ENCODE data around the gene PRKAR1A.
"Not testable (repeated sequence)": the region's sequence is repeated elsewhere in the genome, so short reads cannot be mapped to it uniquely, and the experiment has no call there.

PRKAR1A gene

GRCh38 chr17:68518063-68518815, 6.0 kb downstream of the PRKAR1A start:
- no peak overlapping the region for H3K4me3 ChIP-seq (ENCODE audit: low read depth, low read length)
- DNase-seq (ENCODE audit: low read depth), result no peak
- TF ChIP-seq CTCF (IDR thresholded peaks at IDR 0.05; ENCODE audit: insufficient read depth, low read depth, low read length, missing control alignments), result no peak

GRCh38 chr17:68519051-68519450, 6.8 kb downstream of the PRKAR1A start:
- DNase-seq (ENCODE audit: low read depth); H3K4me3 ChIP-seq (ENCODE audit: low read depth, low read length): not testable (repeated sequence)

GRCh38 chr17:68519911-68520310, 7.7 kb downstream of the PRKAR1A start:
- TF ChIP-seq CTCF (IDR thresholded peaks at IDR 0.05; ENCODE audit: insufficient read depth, low read depth, low read length, missing control alignments), result no peak
- DNase-seq (ENCODE audit: low read depth), result no peak
- H3K4me3 ChIP-seq (ENCODE audit: low read depth, low read length), result no peak overlapping the region

GRCh38 chr17:68522266-68522665, 10.0 kb downstream of the PRKAR1A start:
- no peak for TF ChIP-seq CTCF (IDR thresholded peaks at IDR 0.05; ENCODE audit: insufficient read depth, low read depth, low read length, missing control alignments)
- DNase-seq (ENCODE audit: low read depth), result no peak
- H3K4me3 ChIP-seq (ENCODE audit: low read depth, low read length), result no peak overlapping the region

GRCh38 chr17:68526548-68526947, 14.3 kb downstream of the PRKAR1A start:
- H3K4me3 ChIP-seq (ENCODE audit: low read depth, low read length), result no peak overlapping the region
- no peak for DNase-seq (ENCODE audit: low read depth)
- TF ChIP-seq CTCF (IDR thresholded peaks at IDR 0.05; ENCODE audit: insufficient read depth, low read depth, low read length, missing control alignments), result no peak

GRCh38 chr17:68527314-68527713, 15.1 kb downstream of the PRKAR1A start:
- no peak overlapping the region for H3K4me3 ChIP-seq (ENCODE audit: low read depth, low read length)
- TF ChIP-seq CTCF (IDR thresholded peaks at IDR 0.05; ENCODE audit: insufficient read depth, low read depth, low read length, missing control alignments), result no peak
- no peak for DNase-seq (ENCODE audit: low read depth)

- no peak for DNase-seq (ENCODE audit: low read depth)
- TF ChIP-seq CTCF (IDR thresholded peaks at IDR 0.05; ENCODE audit: insufficient read depth, low read depth, low read length, missing control alignments), result no peak
- no peak overlapping the region for H3K4me3 ChIP-seq (ENCODE audit: low read depth, low read length)
Observed at GRCh38 chr17:68531252-68531651, 19.0 kb downstream of the PRKAR1A start.
